Prostate gland (tissue), 2 donors: ENCODE data around the gene MORN4.
A peak's percentile ranks its signal among the peaks of the same experiment; 100 is the strongest.

Source experiments
- POLR2A ChIP-seq: fragments of 450-650 bp; IDR thresholded peaks from one replicate; pipeline ENCODE4 v1.6.1; 2016; ENCODE audit warnings: antibody characterized with exemption, mild to moderate bottlenecking
- POLR2AphosphoS5 ChIP-seq: sonication (generic); formaldehyde crosslinking; IDR thresholded peaks from one replicate; pipeline ENCODE4 v1.6.1; 2017; ENCODE audit warnings: antibody characterized with exemption
- TF ChIP-seq, protein P1 (sequence below), 4 experiments: fragments of 200-600 bp in 2 of 4; fragments of 450-650 bp in 2 of 4; sonication (generic) in 2 of 4; IDR thresholded peaks; 1 replicate in 3 of 4; 2 replicates in 1 of 4; pipeline ENCODE4 v1.5.1; 2016 to 2019; ENCODE audit warnings: antibody characterized with exemption in 4 of 4, mild to moderate bottlenecking in 2 of 4, moderate library complexity in 2 of 4

DNA sequence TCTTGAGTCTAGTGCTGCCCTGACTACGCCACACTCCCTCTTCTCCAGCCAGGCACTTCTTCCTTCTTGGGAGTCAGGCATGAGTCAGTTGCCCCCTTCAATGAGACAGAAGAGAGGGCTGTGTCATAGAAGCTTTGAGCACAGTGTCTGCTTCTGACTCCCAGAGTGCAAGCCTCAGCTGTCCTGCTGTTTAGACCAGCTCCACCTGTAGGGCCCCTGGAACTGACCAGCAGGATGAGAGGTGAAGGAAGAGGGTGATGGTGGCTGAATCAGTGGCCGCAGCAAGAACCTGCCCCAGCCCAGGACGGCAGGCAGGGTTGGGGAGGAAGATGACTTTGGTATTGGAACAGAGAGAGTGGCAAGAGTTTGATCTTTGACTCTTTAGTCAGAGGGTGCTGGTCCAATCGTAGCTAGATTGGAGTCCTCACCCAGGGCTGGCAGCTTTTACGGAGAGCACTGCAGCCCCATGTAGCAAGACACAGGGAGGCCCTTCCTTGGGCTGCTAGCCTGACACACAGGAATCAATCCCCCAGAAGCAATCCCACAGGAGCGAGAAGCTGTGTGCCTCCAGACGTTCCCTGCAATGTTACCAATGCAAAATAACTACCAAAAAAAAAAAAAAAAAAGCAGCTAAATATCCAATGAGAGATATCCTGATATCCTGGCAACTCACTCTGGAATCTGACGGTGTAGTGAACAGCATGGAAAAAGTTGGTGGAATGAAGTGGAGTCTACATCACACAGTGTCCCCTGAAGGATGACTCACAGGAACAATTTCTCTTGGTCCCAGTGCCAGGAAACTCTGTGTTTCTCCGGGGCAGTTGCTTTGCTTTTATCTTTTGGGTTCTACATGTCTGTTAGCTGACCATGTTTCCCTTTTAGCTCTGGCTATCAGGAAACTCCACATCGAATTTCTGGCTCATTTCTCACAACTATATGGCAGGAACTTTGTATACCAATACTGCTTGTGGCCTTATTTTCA is 36.9 kb downstream of the MORN4 start:
- TF ChIP-seq, protein P1, sequence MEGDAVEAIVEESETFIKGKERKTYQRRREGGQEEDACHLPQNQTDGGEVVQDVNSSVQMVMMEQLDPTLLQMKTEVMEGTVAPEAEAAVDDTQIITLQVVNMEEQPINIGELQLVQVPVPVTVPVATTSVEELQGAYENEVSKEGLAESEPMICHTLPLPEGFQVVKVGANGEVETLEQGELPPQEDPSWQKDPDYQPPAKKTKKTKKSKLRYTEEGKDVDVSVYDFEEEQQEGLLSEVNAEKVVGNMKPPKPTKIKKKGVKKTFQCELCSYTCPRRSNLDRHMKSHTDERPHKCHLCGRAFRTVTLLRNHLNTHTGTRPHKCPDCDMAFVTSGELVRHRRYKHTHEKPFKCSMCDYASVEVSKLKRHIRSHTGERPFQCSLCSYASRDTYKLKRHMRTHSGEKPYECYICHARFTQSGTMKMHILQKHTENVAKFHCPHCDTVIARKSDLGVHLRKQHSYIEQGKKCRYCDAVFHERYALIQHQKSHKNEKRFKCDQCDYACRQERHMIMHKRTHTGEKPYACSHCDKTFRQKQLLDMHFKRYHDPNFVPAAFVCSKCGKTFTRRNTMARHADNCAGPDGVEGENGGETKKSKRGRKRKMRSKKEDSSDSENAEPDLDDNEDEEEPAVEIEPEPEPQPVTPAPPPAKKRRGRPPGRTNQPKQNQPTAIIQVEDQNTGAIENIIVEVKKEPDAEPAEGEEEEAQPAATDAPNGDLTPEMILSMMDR (IDR thresholded peaks at IDR 0.05) = no peak
- TF ChIP-seq POLR2A = no peak
- peak; percentile 82 for TF ChIP-seq POLR2AphosphoS5
